Measurements from ENCODE around the gene RND2. TPM values are rescaled to one million over a fixed set of nuclear protein-coding genes. Genes with fewer than 3 reads are reported as not detected.
"Not testable (repeated sequence)": the region's sequence is repeated elsewhere in the genome, so short reads cannot be mapped to it uniquely, and the experiment has no call there.

Gene RND2
- total and polyA plus RNA-seq, 2 experiments from 2014 or later: 18.5 to 22.9 TPM

DNA sequence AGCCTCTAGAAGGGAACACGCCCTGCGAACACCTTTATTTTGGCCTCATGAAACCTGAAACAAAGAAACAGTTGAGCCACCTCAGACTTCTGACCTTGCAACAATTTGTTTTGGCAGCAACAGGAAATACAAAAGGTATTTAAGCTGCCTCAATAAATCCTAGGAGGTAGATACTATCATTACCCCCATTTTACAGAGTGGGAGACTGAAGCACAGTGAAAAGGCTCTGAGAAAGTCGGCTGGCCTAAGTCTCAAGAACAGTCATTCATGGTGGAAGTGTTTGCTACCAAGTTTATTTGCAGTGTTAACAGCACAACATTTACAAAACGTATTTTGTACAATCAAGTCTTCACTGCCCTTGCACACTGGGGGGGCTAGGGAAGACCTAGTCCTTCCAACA is 19.0 kb downstream of the RND2 start (continued):
- TF ChIP-seq, protein P1, sequence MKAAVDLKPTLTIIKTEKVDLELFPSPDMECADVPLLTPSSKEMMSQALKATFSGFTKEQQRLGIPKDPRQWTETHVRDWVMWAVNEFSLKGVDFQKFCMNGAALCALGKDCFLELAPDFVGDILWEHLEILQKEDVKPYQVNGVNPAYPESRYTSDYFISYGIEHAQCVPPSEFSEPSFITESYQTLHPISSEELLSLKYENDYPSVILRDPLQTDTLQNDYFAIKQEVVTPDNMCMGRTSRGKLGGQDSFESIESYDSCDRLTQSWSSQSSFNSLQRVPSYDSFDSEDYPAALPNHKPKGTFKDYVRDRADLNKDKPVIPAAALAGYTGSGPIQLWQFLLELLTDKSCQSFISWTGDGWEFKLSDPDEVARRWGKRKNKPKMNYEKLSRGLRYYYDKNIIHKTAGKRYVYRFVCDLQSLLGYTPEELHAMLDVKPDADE (IDR thresholded peaks at IDR 0.05): no peak
- no peak for TF ChIP-seq STAT1 (IDR thresholded peaks at IDR 0.05; ENCODE audit: unreplicated experiment)
- no peak for TF ChIP-seq JUNB (IDR thresholded peaks at IDR 0.05; ENCODE audit: unreplicated experiment)

DNA sequence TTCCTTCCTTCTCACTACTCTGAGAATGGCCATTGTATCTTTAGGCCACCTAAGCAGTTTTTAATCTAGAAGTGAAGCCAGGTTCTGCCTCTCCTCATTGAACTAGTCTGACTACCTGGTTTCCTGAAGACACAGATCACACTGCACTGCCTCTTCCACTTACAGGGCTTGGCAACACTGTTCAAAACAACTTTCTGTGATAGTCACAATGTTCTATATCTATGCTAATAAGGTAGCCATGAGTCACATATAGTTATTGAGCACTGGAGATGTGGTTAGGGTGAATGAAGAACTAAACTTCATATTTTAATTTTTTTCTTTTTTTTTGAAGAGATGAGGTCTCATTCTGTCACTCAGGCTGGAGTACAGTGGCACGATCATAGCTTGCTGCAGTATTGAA is 26.9 kb downstream of the RND2 start:
- TF ChIP-seq EZH2 (IDR thresholded peaks at IDR 0.05; ENCODE audit: low read depth, unreplicated experiment) (no peak), POLR2AphosphoS5 (IDR thresholded peaks at IDR 0.05; ENCODE audit: low read depth) (no peak), ZNF114 (CRISPR knock-in tag; IDR thresholded peaks at IDR 0.05) (no peak)
- TF ChIP-seq, protein P1 (IDR thresholded peaks at IDR 0.05): no peak
- TF ChIP-seq, protein P2, sequence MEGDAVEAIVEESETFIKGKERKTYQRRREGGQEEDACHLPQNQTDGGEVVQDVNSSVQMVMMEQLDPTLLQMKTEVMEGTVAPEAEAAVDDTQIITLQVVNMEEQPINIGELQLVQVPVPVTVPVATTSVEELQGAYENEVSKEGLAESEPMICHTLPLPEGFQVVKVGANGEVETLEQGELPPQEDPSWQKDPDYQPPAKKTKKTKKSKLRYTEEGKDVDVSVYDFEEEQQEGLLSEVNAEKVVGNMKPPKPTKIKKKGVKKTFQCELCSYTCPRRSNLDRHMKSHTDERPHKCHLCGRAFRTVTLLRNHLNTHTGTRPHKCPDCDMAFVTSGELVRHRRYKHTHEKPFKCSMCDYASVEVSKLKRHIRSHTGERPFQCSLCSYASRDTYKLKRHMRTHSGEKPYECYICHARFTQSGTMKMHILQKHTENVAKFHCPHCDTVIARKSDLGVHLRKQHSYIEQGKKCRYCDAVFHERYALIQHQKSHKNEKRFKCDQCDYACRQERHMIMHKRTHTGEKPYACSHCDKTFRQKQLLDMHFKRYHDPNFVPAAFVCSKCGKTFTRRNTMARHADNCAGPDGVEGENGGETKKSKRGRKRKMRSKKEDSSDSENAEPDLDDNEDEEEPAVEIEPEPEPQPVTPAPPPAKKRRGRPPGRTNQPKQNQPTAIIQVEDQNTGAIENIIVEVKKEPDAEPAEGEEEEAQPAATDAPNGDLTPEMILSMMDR (conservative IDR thresholded peaks at IDR 0.05; ENCODE audit: low read depth in 2 of 2): no peak
- TF ChIP-seq, protein P3, sequence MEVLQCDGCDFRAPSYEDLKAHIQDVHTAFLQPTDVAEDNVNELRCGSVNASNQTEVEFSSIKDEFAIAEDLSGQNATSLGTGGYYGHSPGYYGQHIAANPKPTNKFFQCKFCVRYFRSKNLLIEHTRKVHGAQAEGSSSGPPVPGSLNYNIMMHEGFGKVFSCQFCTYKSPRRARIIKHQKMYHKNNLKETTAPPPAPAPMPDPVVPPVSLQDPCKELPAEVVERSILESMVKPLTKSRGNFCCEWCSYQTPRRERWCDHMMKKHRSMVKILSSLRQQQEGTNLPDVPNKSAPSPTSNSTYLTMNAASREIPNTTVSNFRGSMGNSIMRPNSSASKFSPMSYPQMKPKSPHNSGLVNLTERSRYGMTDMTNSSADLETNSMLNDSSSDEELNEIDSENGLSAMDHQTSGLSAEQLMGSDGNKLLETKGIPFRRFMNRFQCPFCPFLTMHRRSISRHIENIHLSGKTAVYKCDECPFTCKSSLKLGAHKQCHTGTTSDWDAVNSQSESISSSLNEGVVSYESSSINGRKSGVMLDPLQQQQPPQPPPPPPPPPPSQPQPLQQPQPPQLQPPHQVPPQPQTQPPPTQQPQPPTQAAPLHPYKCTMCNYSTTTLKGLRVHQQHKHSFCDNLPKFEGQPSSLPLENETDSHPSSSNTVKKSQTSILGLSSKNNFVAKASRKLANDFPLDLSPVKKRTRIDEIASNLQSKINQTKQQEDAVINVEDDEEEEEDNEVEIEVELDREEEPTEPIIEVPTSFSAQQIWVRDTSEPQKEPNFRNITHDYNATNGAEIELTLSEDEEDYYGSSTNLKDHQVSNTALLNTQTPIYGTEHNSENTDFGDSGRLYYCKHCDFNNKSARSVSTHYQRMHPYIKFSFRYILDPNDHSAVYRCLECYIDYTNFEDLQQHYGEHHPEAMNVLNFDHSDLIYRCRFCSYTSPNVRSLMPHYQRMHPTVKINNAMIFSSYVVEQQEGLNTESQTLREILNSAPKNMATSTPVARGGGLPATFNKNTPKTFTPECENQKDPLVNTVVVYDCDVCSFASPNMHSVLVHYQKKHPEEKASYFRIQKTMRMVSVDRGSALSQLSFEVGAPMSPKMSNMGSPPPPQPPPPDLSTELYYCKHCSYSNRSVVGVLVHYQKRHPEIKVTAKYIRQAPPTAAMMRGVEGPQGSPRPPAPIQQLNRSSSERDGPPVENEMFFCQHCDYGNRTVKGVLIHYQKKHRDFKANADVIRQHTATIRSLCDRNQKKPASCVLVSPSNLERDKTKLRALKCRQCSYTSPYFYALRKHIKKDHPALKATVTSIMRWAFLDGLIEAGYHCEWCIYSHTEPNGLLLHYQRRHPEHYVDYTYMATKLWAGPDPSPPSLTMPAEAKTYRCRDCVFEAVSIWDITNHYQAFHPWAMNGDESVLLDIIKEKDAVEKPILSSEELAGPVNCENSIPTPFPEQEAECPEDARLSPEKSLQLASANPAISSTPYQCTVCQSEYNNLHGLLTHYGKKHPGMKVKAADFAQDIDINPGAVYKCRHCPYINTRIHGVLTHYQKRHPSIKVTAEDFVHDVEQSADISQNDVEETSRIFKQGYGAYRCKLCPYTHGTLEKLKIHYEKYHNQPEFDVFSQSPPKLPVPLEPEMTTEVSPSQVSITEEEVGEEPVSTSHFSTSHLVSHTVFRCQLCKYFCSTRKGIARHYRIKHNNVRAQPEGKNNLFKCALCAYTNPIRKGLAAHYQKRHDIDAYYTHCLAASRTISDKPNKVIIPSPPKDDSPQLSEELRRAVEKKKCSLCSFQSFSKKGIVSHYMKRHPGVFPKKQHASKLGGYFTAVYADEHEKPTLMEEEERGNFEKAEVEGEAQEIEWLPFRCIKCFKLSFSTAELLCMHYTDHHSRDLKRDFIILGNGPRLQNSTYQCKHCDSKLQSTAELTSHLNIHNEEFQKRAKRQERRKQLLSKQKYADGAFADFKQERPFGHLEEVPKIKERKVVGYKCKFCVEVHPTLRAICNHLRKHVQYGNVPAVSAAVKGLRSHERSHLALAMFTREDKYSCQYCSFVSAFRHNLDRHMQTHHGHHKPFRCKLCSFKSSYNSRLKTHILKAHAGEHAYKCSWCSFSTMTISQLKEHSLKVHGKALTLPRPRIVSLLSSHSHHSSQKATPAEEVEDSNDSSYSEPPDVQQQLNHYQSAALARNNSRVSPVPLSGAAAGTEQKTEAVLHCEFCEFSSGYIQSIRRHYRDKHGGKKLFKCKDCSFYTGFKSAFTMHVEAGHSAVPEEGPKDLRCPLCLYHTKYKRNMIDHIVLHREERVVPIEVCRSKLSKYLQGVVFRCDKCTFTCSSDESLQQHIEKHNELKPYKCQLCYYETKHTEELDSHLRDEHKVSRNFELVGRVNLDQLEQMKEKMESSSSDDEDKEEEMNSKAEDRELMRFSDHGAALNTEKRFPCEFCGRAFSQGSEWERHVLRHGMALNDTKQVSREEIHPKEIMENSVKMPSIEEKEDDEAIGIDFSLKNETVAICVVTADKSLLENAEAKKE (CRISPR knock-in tag; IDR thresholded peaks at IDR 0.05): no peak
- Mint-ChIP-seq H3K27me3 (ENCODE audit: insufficient read depth, low read depth, poor library complexity) (peaks cover 10% of the 10 kb centered on the region), H3K4me1 (peaks cover 3% of the 10 kb centered on the region; the same call in 2 of the 3 replicates), H3K9me3 (no peaks in the 10 kb centered on the region), H3K4me3 (no peak overlapping the region), H3K27ac (no peak overlapping the region), H3K36me3 (ENCODE audit: low read depth) (peaks cover 60% of the 10 kb centered on the region)
- H4K20me1 ChIP-seq (replicated peaks; ENCODE audit: insufficient read depth): no peaks in the 10 kb centered on the region
- no peaks in the 10 kb centered on the region for H3K9me2 ChIP-seq (ENCODE audit: insufficient read depth)
- H3K4me1 ChIP-seq (ENCODE audit: insufficient read depth): no peaks in the 10 kb centered on the region
- DNase-seq (ENCODE audit: low spot score): no peak
- no peak overlapping the region for H3K4me2 ChIP-seq
- no peaks in the 10 kb centered on the region for H3K27me3 ChIP-seq (ENCODE audit: insufficient read depth)
- H3K36me3 ChIP-seq (ENCODE audit: insufficient read depth): peaks cover 19% of the 10 kb centered on the region; the same call in 1 of the 2 replicates
- 0 out of 2 replicates have a peak, but pooled peaks cover 2% of the 10 kb centered on the region for H3F3A ChIP-seq (replicated peaks; ENCODE audit: low read depth)
- no peak overlapping the region for H3K4me3 ChIP-seq
- H3K79me2 ChIP-seq (replicated peaks; ENCODE audit: insufficient read depth): no peaks in the 10 kb centered on the region
- no peak for ATAC-seq
- no peak overlapping the region for H2AFZ ChIP-seq
- H3K27ac ChIP-seq (ENCODE audit: low read depth): 0 out of 2 replicates have a peak overlapping the region, but pooled peaks have one; percentile 39

DNA sequence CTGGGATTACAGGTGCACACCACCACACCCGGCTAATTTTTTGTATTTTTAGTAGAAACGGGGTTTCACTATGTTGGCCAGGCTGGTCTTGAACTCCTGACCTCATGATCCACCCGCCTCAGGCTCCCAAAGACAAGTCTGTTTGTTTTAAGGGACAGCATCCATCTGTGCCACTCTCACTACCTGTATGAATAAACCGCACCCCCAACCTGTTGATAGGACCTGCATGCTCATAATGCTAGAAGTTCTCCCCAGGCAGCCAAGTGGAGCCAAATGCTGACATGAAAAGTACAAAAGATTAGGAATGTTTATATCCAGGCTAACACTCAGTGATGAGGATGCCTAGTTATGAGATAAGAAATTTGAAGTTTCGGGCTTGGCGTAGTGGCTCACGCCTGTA is 28.0 kb downstream of the RND2 start:
- not testable (repeated sequence) for DNase-seq (ENCODE audit: low spot score); H3K4me3 Mint-ChIP-seq; H3K27ac Mint-ChIP-seq; ATAC-seq; H3K4me3 ChIP-seq; H3K9me2 ChIP-seq (ENCODE audit: insufficient read depth); H2AFZ ChIP-seq; H3K27me3 ChIP-seq (ENCODE audit: insufficient read depth); H3K27ac ChIP-seq (ENCODE audit: low read depth); H3F3A ChIP-seq (replicated peaks; ENCODE audit: low read depth); H4K20me1 ChIP-seq (replicated peaks; ENCODE audit: insufficient read depth); H3K4me1 ChIP-seq (ENCODE audit: insufficient read depth); H3K9me3 Mint-ChIP-seq; H3K4me1 Mint-ChIP-seq; H3K79me2 ChIP-seq (replicated peaks; ENCODE audit: insufficient read depth); H3K27me3 Mint-ChIP-seq (ENCODE audit: insufficient read depth, low read depth, poor library complexity); H3K4me2 ChIP-seq
- H3K36me3 Mint-ChIP-seq (ENCODE audit: low read depth): peaks cover 56% of the 10 kb centered on the region
- H3K36me3 ChIP-seq (ENCODE audit: insufficient read depth): peaks cover 21% of the 10 kb centered on the region; the same call in 1 of the 2 replicates

Measured in GM23338 (cell line).